Cerebellar nuclear complex (tissue), 1 donor: ENCODE results near the gene SLC35B3.
"Not testable (repeated sequence)": the region's sequence is repeated elsewhere in the genome, so short reads cannot be mapped to it uniquely, and the experiment has no call there.

Experiments
- DNase-seq, 2 experiments: peaks; one replicate each; lab custom pipeline; 2025; lab: John Stamatoyannopoulos, UW

SLC35B3 gene

DNA sequence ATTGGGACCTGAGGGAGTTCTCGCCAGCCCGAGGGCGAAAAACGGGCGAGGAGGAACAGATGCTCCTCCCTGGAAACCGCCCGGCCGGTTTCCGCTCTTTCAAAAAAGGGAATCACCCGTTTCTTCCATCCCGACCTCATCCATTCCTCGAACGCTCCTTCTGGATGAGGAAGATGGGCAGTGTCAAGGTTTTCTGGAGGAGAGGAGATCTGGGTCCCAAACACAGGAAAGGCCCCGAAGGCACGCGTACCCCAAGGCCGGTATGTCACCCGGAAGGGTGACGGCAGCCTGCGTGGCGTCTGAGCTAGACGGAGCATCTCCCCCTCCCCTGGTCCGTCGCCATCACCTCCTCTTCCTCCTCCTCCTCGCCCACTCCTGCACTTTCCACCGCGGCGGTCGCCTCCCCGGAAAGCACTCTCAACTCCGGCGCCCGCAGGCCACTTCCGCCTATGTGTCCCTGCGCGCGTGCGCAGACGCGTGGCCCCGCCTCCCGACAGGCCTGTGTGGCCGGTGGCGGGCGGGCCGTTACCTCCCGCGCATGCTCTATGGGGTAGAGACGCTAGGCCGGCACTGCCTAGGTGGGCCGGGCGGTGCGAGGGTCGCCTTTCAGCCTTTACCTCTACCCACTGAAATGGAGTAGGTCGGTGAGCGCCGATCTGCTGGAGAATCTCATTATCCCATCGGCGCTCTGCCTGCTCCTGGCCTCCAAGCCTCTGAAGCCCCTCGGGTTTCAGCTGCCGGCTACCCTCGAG, at the start of gene SLC35B3:
Gene SLC35B3 (minus strand): TSS at position 453 of the 752 bp plus-strand sequence.
- peak; percentile 21 to 79 for DNase-seq

DNA sequence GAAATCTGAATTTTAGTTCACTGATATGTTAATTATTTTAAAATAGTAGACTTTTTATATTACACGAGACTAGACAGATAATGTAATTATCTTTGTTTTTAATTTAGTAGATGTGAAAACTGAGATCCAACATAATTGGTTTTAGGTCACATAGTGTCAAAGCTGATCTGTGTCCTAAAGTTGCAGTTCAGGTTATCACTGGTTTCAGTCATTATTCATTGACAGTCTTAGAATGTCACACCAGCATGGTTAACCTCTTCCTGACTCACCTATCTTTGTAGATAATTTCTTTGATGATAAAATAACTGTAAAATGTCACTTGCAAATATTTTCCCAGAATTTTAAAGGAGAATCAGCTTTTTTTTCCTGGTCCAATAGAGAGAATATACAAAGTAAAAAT, 48.3 kb upstream of the SLC35B3 start:
- no peak for DNase-seq

DNA sequence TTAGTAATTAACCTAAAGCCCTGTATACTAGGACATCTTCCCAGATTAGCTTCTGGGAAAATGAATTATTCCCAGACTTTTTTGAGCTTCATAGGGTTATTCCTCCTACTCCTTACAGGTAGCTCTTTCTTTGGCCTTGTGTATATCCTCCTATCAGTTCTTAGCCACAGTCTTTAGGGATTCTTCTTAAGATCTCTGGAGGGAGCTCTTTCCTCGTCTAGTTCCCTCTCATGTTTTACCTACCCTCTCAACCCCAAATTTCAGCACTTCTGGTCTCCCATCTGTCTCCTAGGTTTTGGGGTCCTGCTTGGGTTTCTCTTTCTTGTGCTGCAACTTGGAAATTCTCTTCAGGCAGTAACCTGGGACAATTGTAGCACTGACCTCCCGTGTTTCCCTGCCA, 46.4 kb upstream of the SLC35B3 start:
- no peak for DNase-seq

DNA sequence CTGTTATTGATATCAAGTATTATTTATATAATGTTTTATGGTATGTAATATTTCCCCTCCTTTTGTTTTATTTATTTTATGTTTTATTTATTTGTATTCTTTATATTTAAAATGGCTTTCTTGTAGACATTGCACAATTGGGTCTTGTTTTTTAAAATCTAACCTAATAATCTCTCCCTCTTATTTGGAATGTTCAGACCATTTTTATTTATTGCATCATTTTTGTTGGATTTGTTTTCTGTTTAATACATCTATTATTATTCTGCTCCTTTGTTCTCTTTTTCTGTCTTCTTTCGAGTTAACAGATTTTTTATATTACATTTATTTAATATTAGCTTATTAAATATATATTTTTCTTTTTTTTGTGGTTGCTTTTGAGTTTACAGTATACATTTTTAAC, 43.1 kb upstream of the SLC35B3 start:
- DNase-seq = no peak

DNA sequence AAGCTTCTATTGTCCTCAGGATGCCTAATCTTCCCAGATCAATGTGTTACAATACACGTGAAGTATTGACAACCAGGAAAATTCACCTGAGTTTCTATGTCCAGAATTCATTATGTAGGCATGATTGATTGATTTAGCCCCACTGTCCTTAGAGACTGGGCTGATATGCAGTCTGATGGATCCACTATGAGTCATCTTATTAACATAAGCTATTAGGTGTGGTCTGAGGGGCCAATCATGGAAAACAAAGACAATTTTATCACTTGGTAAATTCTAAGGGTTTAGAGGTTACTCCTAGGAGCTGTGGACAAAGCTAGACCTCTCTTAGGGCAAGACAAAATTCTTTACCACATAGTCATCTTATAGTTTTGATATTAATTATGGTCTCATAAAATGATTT, 41.3 kb upstream of the SLC35B3 start:
- no peak for DNase-seq

DNA sequence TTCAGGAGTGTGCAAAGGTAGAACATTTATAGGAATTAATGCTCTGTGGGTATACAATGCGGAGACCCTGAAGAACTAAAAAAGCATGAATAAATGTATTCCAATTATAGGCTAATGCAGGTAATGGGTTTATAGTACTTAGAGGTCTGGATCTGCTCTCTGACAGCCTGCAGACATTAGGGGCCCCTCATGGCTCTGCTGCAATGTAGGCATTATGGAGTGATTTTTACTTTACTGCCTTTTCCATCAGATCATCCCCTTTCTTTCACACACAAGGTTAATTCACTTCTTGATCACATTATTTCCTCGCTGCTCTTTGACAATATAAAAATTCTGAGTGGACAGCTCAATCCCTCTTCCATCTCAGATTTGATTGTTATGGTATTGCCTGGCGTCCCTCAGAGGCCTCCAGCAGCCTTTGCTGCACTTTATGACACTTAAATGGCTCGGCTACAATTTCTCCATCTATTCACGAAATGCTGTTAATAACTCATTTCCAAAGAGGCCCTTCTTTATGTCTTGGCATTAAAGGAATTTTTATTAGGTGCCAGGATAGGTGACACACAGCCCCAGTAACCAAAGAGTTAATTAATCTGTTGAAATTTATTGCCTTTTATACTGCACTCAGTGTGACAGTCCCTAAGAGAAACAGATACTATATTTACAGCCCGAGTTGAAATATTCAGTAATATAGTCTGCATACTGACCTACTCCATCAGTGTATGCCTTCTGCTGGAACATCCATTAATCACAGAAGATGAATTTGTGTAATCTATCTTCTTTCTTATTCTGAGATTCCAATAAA, 33.4 kb upstream of the SLC35B3 start:
- DNase-seq = no peak

DNA sequence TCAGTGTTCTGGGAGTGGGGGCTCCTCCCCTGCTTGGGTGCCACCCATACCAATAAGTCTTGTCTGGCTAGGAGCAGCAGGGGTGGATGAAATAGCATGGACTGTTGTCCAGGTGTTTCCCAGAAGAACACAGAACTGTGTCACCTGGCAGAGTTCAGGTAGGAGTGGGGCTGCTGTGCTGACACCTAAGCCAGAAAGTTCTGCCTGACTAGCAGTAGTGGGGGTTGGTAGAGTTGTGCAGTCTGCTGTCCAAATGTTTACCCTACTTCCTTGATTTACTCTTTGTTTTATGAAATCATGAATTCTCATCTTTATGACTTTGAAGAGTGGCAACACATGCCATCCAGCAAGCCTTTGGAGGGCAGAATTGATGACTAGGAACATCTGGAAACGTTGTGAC, 27.3 kb upstream of the SLC35B3 start:
- no peak for DNase-seq

DNA sequence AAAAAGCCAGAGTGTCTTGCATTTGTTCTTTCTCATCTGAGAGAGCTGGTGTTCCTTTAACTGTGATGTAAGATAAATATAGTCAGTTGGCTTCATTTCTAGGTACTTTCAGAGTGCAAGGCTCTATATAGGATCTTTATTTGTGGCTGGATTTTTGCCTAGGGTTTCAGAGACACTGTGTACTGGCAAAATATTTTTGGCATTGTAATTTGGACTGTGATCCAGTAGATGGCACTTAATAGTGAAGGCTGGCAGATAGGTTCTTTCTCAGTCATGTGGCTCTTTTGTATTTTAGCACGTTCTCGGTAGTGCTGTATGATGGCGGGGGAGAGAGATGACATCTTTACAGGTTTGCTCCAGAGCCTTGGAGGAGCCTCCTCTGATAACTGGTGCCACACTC, 26.8 kb upstream of the SLC35B3 start:
- no peak for DNase-seq

DNA sequence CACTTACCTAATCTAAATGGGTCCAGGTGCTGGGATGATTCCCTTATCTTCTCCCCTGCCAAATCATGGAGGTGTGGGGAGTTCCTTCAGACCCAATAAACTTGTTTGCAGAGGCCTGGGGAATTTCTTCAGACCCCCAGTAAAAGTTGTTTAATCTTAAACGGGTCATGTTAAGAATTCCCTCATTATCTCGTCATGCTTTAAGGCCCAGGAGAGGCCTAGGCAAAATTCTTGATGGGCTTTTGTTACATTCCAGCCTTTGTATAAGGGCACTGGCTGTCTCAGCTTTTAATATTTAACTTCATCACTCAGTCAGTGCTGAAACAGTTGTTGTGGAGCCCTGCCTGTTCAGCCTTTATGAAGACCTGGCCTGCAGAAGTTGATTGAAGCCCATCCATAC, 11.0 kb upstream of the SLC35B3 start:
- DNase-seq = no peak

DNA sequence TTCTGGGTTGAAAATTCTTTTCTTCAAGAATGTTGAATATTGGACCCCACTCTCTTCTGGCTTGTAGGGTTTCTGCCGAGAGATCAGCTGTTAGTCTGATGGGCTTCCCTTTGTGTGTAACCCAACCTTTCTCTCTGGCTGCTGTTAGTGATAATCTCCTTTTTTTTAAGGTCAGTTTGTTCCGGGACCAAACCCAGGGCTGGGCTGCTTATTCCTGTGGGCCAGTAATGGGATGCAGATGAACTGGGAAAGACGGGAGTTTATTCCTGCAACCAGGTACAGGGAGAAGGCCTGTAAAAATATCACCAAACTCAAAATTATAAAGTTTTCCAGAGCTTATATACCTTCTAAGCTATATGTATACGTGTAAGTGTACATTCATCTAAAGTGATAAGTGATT, 10.6 kb upstream of the SLC35B3 start:
- not testable (repeated sequence) for DNase-seq

DNA sequence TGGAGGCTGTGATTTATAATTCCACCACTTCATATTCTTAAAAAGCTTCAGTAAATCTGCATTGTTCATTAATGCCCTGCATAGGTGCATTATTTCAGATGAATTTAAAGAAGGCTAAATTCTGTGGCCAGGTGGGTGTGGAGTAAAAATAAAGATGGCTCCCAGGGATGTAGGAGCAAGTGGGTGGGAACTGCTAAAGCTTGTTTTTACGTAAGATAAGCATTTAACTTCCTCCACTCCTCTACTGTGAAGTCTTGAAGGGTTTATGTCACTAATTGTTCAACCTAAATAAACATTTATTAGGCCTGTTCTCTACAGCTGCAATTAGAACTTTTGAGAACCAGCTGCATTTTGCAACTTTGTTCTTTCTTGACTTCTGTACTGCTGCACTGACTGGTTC, 6.8 kb upstream of the SLC35B3 start:
- DNase-seq = no peak

DNA sequence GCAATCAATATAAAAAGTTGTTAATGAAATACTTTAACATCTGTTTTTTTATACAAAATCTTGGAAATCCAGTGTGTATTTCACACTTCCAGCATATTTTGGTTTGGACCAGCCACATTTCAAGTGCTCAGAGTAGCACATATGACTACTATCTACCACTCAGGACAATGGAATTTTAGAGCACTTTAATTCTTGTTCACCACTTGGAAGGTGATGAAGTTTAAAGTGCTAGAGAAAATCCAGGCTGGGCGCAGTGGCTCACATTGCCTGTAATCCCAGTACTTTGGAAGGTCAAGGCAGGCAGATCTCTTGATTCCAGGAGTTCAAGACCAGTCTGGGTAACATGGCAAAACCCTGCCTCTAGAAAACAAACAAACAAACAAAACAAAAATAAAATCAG, 6.1 kb upstream of the SLC35B3 start:
- DNase-seq = no peak

DNA sequence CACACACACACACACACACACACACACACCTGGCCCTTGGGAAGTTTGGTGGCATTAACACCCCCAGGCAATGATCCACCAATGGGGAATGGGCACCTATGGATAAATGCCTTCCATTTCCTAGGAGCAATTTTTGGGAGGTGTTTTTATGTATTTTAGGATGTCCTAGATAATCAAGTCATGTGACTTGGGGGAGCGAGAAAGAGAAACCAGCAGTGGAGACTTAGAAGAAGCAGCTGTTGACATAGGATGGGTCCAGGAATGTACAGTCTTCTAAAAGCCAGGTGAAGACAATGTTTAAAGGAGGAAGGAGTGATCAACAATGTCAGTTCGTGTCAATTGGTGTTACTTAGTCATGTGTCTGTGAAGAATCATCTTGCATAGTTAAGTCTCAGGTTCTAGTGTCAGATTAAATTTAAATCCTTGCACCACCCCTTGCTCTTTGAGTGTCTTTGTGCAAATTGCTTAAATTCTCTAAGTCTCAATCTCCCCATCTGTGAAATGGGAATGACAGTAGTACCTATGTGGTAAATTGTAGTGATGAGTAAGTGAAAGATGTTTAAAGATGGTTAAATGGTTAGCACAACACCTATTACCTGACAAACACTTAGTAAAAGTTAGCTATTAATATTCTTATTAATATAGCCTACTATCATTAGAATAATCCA, 4.4 kb upstream of the SLC35B3 start:
- no peak for DNase-seq

DNA sequence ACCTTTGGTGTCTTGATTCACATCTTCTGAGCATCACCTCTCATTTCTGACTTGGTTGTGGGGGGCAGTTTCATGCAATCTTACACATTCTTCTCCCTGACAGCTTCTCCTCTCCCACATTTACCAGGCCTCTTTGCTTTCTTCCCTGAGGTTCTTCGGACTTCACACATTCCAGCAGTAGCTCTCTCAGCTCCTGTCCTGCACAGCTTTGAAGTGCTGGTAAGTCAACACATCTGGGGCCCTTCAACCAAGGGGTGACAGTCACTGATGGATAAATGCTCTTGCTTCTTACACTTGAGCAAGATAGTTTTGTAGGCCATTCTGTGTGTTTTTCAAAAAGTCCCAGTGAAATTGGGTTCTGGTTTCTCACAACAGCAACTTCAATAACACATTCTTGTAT, 2.5 kb upstream of the SLC35B3 start:
- no peak for DNase-seq

DNA sequence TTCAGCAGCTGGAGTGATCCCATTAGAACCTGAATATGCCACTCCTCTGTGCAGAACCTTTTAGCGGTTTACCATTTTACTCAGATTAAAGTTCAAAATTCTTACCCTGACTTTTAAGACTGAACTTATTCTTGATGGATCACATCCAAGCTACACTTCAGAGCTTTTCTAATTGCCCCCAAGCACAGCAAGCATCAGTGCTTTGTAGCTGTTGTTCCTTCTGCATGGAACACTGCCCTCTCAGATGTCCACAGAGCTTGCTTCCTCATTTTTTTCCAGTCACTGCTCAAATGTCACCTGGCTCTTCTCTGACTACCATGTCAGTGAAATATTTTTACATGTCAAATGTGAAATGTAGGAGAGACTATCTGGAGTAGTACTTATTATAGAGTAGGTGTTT, 1.6 kb upstream of the SLC35B3 start:
- DNase-seq = no peak

DNA sequence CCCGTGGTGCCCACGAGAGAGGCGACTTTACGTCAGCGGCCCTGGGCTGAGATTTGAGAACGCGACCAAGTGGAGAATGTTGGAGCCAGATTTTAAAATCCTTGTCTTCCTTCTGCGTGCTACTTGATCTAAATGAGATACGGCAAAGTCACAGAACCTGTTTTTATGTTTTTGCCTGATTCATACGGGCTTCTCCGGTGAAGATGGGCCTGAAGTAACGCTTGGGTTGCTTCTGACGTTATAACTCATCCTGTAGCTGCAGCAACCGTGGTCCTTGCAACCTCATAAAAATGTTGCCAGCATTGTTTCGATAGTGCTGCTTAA, 462 bp upstream of the SLC35B3 start:
- DNase-seq = no peak

DNA sequence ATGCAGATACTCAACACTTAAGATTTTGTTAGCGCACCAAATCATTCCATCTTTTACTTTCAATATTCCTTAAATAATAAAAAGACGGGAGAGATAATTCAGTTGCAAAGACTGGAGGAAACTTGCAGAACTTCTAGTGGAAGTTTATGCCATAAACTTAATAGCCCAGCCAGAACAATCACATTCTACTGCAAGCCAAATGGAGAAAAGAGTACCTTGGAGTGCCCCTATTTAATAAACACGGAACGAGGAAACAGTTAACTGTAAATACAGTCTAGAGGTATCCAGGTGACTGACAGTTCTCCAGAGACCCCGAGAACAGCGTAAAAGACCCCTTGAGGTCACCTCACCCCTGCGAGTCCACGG, 635 bp downstream of the SLC35B3 start:
- no peak for DNase-seq

DNA sequence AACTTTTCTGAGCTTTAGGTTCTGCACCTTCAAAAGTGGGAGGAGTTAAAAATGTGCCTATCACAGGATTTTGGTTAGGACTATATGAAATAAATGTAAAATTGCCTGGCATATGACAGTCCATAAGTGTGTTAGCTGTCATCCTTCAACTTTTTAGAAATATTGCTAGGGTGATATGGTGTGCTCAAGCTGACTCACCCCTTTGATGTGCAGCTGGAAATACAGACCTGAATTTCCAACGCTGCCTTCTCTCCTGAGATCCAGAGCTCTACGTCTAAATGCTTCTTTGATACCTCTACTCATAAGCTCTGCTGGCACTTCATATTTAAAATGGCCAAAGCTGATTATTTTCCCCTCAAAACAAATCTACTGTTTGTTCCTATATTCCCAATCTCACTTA, 2.7 kb downstream of the SLC35B3 start:
- DNase-seq = no peak

DNA sequence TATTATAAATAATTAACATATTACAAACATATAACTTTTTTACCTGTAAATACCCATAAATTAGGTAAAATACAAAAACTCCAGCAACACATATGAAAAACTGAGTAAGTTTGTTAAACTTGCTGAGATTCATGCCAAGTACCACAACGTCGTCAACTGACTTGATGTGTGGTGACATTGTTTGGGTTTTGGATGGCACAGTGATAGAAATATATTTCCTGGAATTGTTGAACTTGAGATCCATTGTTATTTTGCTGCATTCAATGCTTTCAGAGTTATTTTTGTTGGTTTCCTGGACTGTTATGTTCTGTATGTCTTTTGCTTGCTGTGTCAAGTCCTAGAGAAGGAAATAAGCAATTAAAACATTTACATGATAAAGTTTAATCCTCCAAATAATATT, 5.5 kb downstream of the SLC35B3 start:
- DNase-seq = no peak

DNA sequence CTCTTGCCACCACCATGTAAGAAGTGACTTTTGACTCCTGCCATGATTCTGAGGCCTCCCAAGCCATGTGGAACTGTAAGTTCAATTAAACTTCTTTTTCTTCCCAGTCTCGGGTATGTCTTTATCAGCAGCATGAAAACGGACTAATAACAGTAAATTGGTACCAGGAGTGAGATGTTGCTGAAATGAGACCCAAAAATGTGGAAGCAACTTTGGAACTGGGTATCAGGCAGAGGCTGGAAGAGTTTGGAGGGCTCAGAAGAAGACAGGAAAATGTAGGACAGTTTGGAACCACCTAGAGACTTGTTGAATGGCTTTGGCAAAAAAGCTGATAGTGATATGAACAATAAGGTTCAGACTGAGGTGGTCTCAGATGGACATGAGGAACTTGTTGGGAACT, 8.8 kb downstream of the SLC35B3 start:
- not testable (repeated sequence) for DNase-seq

DNA sequence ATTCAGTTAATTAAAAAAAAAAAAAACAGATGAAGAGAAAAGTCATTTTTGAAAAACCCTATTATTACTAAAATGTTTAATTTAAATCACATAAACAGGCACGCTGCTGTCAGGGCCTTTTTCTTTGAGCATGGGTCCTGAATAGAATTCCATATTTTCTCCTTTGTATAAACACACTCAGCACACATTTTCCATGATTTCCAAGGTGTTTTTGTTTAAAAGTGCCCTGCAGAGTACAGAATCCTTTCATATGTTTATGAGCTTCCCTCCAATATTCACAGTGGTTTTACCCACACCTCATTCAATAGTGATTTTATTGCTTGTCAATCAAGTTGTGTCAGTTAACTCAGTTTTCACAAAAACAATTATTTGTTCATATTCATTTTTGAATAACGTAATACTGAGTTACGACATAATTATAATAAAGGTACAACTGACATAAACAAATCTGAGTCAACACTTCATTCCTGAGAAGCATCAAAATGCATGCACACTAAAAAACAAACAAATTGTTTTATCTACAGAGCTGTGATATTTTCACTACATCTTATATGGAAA, 15.2 kb downstream of the SLC35B3 start:
- no peak for DNase-seq

DNA sequence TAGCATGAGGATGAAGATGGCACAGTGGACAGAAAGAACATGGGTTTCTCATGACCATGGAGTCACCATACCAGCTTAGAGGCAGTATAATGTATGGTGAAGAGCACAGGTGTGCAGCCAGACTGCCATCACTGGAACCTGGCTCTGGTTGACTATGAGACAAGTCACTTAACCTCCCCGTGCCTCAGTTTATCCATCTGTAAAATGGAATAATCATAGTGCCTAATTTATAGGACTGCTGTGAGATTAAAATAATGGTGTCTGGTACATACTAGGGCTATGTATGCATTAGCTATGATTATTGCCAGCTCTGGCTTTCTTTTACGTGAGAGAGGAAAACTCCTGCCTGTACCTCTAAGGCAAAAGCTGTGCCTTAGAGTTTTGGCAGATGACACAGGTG, 19.4 kb downstream of the SLC35B3 start:
- DNase-seq = no peak

DNA sequence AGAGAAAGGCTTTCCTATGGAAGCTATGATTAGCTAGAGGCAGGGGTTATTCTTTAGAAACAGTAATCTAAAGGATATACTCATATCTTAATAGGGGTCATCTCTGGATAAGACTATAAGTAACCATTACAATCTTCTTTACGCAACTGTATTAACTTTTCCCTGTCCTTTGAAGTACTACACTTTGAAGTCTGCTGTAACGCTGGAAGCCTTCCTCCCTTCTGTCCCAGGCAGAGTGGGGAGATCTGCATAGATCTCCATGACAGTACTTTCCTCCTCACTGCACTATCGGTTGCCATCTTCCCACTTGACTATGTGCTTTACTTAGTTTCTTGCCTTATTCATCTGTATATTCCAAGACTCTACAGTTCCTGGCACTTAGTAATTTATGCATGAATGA, 20.1 kb downstream of the SLC35B3 start:
- no peak for DNase-seq
